ENCODE data around the gene SCTR.

DNA sequence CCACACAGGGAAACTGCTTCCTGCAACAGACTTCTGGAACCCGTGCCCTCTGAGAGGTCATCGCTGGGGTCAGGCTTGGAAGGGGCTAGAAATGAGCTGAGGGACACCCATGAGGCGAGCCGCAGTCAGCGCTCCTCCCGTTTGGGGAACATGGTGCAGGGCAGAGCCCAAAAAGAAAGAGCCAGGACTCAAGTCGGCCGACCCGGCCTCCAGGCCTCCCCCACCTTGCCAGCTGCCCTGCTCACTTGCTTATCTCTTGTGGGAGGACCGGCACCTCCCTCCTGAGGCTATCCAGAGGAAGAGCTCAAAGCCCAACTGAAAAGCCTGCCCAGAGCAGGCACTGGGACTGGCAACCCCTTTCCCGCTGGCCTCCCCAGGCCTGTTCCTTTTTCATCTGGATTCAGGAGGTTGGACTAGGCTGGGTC is 43.6 kb downstream of the SCTR start:
- TF ChIP-seq ZNF138 (CRISPR knock-in tag; conservative IDR thresholded peaks at IDR 0.05): no peak
- TF ChIP-seq, protein P1, sequence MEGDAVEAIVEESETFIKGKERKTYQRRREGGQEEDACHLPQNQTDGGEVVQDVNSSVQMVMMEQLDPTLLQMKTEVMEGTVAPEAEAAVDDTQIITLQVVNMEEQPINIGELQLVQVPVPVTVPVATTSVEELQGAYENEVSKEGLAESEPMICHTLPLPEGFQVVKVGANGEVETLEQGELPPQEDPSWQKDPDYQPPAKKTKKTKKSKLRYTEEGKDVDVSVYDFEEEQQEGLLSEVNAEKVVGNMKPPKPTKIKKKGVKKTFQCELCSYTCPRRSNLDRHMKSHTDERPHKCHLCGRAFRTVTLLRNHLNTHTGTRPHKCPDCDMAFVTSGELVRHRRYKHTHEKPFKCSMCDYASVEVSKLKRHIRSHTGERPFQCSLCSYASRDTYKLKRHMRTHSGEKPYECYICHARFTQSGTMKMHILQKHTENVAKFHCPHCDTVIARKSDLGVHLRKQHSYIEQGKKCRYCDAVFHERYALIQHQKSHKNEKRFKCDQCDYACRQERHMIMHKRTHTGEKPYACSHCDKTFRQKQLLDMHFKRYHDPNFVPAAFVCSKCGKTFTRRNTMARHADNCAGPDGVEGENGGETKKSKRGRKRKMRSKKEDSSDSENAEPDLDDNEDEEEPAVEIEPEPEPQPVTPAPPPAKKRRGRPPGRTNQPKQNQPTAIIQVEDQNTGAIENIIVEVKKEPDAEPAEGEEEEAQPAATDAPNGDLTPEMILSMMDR (IDR thresholded peaks at IDR 0.05): no peak
